Effector CD8-positive, alpha-beta T cell (primary cell): ENCODE data around the gene PLCZ1.
"Not testable (repeated sequence)": the region's sequence is repeated elsewhere in the genome, so short reads cannot be mapped to it uniquely, and the experiment has no call there.

Experiments used
- DNase-seq: peaks from one replicate; lab custom pipeline; 2025; lab: John Stamatoyannopoulos, UW

The PLCZ1 gene

DNA sequence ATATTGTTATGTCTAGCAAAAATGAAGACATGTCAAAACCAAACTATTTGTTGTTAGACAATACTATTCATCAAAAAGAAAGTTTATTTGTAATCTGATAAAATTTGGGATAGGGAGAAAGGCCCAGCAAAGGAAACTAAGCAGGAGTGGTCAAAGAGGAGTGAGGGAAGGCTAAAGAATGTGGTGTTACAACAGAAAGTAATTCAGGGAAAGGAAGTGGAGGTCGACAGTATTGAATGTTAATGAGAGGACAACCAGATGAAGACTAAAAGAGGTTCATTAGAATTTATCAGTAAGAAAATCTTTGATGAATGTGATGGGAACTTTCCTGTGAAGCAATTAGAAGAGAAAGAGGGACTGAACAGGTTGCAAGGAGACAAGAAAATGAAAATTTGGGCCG, 33.9 kb downstream of the PLCZ1 start:
- DNase-seq: no peak

DNA sequence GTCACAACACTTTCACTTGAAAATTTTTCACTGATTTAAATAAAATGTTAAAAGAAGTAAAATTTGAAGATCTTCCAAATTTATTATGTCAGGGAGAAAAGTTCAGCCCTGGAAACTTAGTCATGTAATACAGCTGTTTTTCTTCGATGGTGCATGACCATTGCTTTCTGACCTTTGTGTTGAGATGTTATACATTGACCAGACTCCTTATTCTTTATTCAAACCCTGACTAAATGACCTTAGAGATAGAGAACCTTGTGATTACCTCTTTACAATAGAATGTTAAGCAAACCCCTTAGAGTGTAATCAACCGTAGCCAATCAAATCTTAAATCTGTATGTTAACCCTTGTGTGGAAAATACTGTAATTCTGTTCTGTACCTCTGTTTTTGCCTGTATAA, 34.5 kb downstream of the PLCZ1 start:
- no peak for DNase-seq

DNA sequence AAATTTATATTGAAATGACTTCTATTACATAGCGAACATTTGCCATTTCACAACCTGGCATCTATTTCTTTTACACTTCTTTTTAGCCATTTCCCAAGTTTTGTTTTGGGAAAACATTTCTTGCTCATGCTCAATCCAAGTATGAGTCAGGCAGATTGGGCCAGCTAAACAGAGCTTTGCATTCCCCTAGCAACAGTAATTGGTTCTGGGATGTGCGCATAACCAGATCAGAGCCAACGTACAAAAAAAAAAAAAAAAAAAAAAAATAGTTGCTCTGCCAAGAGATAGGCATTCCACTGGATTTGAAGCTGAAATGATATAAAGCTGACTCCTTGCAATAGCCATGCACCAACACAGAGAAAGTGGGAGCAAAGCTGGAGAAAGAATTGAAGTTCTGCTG, 37.5 kb downstream of the PLCZ1 start:
- DNase-seq: no peak

DNA sequence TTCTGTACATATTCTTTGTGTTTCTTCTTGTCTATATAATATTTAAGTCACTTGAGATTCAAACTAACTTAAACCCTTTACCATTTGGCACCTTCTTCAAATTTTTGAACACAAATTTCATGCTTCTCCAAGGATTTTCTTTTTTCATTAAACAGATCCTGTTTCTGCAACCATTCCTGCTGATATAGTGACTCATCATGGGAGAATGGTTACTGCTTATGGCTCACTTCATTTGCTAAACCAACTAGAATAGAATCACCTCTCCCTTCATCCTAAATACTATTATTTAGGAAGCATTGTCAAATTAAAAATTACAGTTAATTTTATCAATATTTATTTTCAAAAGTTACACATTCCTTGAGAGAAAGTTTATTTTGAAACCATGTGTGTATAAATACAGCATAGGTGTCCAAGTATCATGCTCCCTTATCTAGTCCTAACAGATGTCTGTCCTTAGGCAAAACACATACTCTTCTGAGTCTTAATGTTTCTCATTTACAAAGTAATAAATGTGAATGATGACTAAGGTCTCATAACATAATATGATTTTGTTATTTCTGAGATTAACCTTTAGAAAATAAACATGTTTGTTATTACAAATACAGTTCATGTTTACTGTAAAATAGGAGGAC, 40.7 kb downstream of the PLCZ1 start:
- no peak for DNase-seq

DNA sequence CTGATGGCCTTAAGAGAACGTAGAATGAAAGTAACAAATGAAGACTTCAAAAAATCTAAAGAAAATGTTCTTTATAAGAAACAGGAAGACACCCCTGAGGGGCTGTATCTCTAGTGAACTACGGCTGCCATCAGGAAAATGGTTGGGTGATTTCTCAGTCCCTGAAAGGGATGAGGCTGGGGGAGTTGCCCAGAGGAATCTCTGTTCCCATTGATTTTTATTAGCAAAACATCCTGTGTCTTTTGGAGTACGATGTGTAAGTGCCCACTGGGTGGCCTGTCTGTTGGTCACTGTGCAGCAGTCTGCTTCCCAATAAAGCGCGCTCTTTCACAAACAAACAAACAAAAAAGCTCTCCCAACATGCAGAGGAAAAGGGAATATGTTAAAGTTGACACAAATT, 43.8 kb downstream of the PLCZ1 start:
- DNase-seq: not testable (repeated sequence)

DNA sequence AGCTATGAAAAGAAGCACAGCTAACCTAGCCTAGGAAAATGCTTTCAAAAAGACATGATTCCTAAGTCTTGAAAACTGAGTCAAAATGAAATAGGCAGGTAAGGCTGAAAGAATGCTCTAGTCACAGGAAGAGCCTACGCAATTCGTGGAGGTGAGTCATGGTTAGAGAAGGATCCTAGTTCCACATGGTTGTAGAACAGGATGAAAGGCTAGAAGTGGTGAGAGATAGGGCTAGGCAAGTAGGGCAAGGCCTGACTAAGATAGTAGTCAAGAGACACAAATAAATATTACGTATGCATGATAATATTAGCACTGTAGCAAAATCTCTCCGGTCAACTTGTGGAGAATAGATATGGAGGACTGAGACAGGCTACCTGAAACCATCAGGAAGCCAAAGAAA, 47.2 kb downstream of the PLCZ1 start:
- no peak for DNase-seq

DNA sequence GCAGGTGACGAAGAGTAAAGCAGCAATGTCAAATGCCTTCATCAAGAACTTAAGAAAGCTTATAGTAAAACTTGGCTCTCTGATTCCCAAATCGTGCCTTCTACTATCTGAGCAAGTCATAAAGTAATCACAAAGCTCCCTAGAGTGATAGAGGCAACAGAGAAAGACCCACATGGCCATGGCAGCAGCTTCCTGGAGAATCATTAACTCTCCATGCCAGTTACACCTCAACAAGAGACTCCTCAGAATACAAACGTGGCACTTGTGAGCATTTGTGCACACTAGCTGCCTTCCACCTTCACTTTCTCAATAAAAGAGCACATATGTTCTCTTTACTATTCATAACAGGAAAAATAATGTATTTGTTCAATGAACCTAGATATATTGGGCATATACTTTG, 48.0 kb downstream of the PLCZ1 start:
- DNase-seq: no peak

DNA sequence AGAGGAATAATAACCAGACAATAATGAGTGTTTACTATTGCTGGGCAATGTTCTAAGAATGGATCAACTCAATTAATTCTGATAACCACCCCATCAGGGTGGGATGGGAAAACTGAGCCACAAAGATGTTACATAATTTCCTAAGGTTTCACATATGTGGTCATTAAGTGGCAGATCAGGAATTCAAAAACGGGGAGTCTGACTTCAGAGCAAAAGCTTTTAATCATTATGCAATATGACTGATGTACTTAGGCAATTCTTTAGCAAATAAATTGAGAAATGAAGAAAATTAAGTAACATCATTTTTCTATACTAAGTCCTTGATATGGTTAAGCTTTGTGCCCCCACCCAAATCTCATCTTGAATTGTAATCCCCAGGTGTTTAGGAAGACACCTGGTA, 53.4 kb downstream of the PLCZ1 start:
- DNase-seq: no peak

DNA sequence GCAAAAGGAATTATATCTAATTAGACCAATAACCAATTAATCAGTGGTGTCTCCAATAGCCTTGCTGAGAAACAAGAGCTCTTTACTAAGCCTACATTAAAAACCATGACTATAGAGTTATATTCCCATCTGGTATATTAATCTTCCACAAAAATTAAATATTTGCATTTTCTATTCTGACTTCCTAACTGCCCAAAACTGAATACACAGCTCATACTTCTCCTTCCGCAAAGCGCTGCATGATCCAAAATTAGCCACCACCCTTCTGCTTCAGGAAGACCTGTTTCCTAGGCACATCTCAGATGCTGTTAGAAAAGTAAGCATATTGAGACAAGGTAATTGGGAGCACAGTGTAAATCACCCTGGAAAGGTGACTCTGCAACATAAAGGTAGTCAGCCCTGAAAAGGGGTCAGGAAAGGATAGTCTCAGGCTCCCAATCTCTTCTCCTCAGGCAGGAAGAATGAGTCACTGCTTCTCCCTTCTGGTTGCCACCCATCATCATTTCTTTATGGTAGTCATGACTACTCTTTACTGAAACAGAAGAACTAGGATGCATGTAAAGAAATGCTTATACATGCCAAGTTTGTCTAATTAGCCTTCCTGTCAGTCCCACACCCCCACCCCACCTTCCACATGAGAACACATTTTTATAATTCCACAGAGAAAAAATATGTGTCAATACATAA, 54.3 kb downstream of the PLCZ1 start:
- no peak for DNase-seq

DNA sequence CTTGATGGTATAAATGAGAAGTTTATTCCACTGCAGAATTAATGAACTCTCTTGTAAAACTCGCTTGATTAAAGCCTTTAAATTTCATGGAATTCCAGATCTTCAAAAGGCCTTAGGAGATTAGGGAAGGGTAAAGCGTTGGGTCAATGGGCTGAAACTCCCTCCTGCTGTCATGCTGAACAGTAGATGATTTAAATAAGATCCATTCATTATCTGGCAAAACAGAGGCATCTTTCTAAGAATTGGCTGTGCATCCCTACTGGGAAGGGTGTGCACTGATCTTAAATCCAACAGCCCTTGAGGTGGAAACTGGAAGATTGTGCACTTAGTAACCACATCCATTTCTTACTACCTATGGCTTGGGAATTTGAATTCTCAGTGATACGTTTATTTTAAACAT, 56.0 kb downstream of the PLCZ1 start:
- DNase-seq: no peak

DNA sequence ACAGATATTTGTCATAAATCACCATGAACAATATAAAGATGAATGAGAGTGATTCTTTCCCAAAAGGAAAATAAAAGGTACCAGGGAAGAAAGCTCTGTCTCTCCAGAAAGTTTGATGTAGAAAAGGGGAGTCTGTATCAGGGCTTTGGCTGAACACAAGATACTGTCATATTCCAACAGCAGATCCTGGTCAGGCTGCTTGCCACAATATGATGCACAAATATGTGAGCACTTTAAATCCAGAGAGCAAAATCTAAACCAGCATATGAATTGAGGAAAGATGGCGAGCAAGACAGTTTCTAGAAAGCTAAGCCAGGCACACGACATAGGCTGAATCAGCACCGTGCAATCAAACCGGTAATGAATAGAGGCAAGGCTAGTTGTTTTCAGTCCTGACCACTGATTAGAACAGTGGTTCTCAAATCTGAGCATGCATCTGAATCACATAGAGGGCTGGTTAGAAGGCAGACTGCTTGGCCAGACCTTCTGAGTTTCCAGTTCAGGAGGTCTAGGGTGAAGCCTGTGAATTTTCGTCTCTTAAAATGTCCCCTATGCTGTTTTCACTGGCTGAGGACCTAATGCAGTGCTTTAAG, 60.7 kb downstream of the PLCZ1 start:
- DNase-seq: no peak

DNA sequence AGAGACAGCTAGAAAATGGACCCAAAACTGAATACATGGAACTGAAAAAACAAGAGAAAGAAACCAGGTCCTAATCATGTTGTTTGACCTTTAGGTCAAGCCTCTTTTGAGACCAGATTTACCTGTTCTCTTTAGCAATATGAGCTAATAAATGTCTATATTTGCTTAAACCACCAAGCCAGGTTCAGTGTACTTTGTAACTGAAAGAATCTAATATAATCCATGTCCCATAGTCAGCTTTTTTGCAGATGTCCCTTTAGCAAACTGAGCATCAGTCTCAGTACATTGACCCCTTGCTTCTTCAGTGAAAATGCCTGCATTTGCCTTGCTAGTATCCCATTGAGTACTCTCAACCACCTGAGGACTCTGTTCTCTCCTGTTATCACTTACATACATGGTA, 61.7 kb downstream of the PLCZ1 start:
- DNase-seq: no peak

DNA sequence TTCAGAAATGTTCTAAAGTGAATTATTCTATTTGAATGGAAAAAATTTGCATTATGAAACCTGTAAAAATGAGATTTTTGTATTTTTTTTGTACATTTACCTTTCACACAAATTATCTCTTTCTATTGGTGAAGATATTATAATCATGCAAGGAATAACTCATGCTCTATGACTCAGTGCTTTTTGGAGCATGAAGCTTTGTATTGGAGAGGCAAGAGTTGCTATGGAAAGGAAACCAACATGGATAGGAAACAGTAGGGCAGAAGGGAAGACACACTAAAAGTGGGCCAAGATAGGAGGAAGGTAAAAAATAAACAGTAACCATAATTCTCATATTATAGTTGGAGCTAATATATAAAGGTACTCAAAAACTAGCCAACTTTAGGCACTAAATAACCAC, 79.0 kb downstream of the PLCZ1 start:
- no peak for DNase-seq

DNA sequence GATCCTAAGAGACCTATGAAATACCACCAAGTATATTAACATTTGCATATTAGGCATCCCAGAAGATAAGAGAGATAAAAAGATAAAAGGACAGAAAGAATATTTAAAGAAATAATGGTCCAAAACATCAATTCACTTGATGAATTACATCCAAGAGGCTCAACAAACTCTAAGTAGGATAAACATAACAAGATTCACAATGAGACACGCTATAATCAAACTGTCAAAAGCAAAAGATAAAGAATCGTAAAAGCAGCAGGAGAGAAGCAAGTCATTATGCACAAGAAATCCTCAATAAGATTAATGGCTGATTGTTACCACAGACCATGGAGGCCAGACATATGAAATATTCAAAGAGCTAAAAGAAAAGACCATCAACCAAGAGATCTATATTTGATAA, 79.6 kb downstream of the PLCZ1 start:
- no peak for DNase-seq

DNA sequence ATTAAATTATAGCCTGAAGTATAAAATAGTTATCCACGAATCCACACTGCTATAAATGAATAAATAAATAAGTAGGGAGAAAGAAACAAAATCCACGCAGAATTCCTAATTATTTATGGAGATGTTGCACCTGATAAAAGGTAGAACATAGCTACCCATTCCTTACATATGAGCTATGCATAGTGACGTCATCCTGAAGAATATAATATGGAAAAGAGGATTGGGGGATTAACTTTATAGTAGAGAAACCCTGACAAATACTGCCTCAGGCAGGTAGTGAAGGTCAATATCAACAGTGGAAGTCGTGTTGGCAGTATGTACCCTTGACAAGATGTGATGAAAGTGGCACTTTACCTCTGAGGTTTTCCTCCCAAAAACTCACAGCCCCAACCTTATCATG, 82.5 kb downstream of the PLCZ1 start:
- DNase-seq: no peak

DNA sequence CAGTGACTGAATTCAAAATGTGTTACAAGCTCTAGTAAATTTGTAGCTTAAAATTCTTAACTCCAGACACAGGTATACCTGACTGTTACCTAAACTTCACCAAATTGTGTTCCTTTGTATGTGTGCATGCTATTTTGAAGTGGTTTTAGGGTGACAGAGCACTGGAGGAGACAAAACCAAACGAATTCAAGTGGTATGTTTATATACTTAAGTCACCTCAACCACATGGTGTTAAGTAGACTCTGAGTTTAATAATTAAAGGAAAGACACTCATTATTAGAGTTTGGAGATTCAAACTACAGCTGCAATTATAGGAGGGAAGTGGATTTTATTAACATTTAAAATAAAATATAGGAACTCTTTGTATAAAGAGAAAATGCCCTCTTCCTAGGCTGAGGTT, 84.3 kb downstream of the PLCZ1 start:
- no peak for DNase-seq

DNA sequence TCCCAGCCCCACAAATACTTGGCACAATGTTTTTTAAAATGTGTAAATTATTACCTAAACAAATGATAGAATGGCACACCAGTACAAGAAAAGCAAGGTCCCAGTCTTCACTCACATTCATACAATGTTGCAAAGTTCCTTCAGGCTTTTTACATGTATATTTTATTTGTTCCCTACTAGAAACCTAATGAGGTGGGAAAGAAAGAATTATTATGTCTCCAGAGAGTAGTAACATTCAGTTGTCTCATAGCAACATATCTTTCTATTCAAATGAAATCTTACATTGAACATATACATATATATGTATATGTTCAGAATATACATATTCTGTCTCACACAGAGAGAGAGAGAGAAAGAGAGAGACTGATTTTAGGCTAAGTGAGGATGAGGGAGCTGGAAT, 85.2 kb downstream of the PLCZ1 start:
- DNase-seq: no peak

DNA sequence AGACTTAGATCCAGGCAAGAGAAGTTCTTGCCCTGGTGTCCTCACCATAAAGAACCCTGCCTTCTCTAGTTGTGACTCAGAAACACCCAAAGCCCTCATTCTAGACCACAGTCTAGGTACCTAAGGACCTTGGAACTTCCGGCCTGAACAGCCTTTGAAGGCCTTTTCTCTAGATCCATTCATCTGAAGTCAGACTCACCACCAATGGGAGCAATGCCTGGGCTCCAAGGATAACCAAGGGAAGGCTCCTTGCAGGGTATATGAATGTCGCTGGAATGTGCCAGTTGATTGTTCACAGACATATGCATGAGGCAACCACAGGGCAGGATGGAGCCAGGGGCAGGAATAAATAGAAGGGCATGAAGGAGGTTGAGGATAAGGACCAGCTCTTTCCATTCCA, 86.3 kb downstream of the PLCZ1 start:
- no peak for DNase-seq

DNA sequence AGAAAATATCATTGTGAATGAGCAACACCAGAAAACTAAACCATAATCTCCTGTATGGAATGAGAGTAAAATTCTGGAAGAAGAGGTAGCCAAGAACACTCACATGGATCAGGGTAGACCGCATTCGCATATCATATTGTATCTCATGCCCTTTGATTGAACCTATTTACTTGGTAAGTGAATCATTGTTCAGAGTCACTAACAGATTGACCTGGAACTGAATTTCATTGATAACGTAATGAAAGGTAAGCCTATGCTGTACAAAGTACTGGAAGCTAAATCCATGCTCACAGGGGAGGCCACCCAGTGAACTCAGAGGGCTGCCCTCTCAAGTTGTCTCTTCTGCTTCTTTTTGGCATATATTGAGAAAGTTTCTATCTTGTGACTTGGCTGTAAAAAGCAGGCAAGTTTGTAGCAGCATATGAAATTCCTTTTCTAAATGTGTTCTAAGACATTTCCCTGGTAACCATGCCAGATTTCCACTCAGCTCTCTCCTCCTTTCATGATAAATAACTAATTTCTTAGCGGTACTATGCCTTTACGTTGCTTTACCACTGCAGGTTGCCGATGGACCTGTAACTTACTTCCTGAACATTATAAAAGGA, 91.4 kb downstream of the PLCZ1 start:
- no peak for DNase-seq

DNA sequence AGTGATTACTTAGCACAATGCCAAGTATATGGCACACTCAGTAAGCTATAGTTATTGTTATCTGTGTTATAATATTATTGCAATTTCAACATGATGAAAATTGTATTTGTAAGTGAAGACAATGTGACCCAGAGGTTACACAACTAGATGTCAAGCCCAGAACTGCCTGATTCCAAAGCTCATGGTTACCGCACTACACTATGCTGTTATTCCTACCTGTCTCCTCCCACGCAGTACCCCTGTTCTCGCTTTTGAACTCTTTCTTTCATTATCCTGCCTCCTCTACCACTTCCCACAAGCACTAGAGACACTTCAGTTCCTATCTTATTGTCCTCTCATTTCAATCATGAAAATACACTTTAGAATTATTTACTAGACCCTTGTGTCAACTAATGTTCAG, 93.2 kb downstream of the PLCZ1 start:
- DNase-seq: no peak

DNA sequence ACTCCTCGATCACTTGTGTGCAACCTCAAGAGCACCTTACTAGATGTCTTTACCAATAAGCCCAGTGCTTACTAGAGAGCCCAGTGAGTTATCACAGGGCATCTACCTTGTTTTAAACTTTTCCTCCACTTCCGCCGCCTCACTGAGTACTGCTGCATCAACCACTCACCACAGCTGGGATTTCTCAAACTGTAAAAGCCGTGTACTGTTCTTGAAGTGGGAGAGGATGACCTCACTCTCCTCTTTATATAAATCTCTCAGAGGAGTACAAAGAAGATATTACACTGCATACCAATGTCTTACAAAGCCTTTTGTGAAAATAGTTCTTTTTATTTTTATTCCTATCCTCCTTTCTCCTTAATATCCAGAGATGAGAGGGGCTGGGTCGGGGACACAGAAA, 94.1 kb downstream of the PLCZ1 start:
- no peak for DNase-seq

DNA sequence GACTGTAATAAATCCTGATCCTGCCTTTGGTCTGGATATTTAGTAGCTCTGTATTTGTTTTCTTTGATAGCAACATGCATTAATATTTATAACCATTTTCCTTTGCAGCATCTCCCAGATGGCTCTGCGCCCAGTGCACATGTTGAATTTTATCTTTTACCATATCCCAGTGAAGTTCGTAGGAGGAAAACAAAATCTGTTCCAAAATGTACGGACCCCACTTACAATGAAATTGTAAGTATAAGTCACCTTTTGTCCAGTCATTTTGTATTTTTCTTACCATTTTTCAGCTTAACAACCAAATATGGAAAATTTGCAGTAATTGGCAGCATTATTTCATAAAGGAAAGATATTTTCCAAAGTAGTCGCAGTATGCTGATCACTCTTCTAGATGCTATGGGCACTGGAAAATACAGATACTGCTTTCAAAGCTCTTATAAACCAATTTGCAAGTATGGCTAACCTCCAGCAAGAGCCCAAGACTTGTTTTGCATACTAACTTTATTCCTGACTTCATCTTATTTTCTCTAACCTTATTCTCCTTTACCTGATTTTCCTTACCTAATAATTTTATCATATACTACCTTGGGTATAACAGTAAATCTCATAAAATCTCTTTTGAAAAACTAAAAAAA, 97.4 kb downstream of the PLCZ1 start:
- no peak for DNase-seq

DNA sequence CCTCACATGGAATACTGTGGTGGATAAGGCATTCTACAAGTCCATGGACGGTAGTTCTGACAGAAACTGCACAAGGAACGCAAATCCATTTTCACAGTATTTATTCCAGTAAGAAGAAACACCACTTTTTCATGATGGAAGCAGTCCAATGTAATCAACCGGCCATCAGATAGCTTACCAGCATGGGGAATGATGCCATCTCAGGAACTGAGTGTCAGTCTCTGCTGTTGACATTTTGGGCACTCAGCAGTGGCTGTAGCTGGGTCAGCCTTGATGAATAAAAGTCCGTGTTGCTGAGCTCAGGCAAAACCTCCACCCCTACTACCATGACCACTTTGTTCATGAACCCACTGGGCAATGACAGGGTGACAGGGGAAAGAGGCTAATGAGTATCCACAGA, 103.4 kb downstream of the PLCZ1 start:
- DNase-seq: no peak
